K562 (cell line): ENCODE measurements around the gene NFAM1. TPM values are rescaled to one million over a fixed set of nuclear protein-coding genes. Genes with fewer than 3 reads are reported as not detected.

Experiments
- ATAC-seq: fragments of 200-7000 bp; cut with Tn5 transposase; 3 replicates; pipeline ENCODE4 v1.9.1; 2020; ENCODE audit warnings: moderate library complexity
- BruUV-seq: library from RNA; stranded (reverse); fragments of 400-500 nt; replicated peaks from 2 replicates; lab custom pipeline; 2021; lab: Mats Ljungman, UMichigan
- CTCF ChIA-PET: fragments of 300-600 bp; formaldehyde crosslinking; extraction: SDS; loops from one replicate; lab custom pipeline; 2021; ENCODE audit warnings: low intra/inter-chr PET ratio; lab: Yijun Ruan, JAX
- POLR2A ChIA-PET: fragments of 300-600, 350-650 bp; sonication (Branson Sonifier 250); formaldehyde crosslinking; extraction: SDS; loops from one replicate; lab custom pipeline; 2021; ENCODE audit warnings: antibody characterized with exemption, inconsistent platforms; lab: Yijun Ruan, JAX
- DNase-seq, 4 experiments: peaks; one replicate each; pipeline versions ENCODE4 v3.0.0 to v3.0.0-alpha.2; 2011 to 2018; ENCODE audit warnings: low spot score in 3 of 4, mixed read lengths in 3 of 4; ENCODE audit errors: extremely low read depth in 1 of 4
- FAIRE-seq: peaks from 2 replicates; lab custom pipeline; 2011; peaks lifted over from hg19 to GRCh38; lab: Jason Lieb, UNC
- H2AFZ ChIP-seq: 2 replicates; pipeline ENCODE4 v1.6.0; 2011; ENCODE audit warnings: low read depth, low read length, control low read depth, inconsistent platforms
- H3K27ac ChIP-seq: fragments of 200-600 bp; 3 replicates; pipeline ENCODE4 v1.8.0; 2011; ENCODE audit warnings: low read depth, mild to moderate bottlenecking, control low read depth, inconsistent platforms, low read length, moderate library complexity, mixed read lengths; ENCODE audit errors: extremely low read depth
- H3K27me3 ChIP-seq, 2 experiments: fragments of 300-600 bp in 1 of 2; 2 replicates in 1 of 2; 3 replicates in 1 of 2; pipeline versions ENCODE4 v1.6.0 to v1.8.0; 2011; ENCODE audit warnings: inconsistent platforms in 2 of 2, low read length in 2 of 2, mild to moderate bottlenecking in 1 of 2, mixed read lengths in 1 of 2, moderate library complexity in 1 of 2; ENCODE audit not compliant: control insufficient read depth in 2 of 2, insufficient read depth in 2 of 2
- H3K36me3 ChIP-seq: fragments of 300-600 bp; 3 replicates; pipeline ENCODE4 v1.8.0; 2011; ENCODE audit warnings: mild to moderate bottlenecking, low read length, inconsistent platforms; ENCODE audit not compliant: control insufficient read depth, insufficient read depth
- H3K4me1 ChIP-seq, 2 experiments: fragments of 200-600 bp in 1 of 2; replicated peaks in 1 of 2; 2 replicates in 1 of 2; 3 replicates in 1 of 2; pipeline versions ENCODE4 v1.5.1 to v1.8.0; 2011; ENCODE audit warnings: inconsistent platforms in 2 of 2, low read length in 2 of 2, mild to moderate bottlenecking in 1 of 2, mixed read lengths in 1 of 2, moderate library complexity in 1 of 2; ENCODE audit not compliant: control insufficient read depth in 2 of 2, insufficient read depth in 2 of 2
- H3K4me2 ChIP-seq: 2 replicates; pipeline ENCODE4 v1.6.1; 2011; ENCODE audit warnings: low read length, control low read depth, inconsistent platforms, mixed read lengths; ENCODE audit not compliant: insufficient read depth
- H3K4me3 ChIP-seq: fragments of 200-600 bp; sonication (generic), shearing (Covaris generic); 2 replicates; pipeline ENCODE4 v1.5.1; 2016; ENCODE audit warnings: control low read depth, inconsistent platforms
- H3K79me2 ChIP-seq: fragments of 200-600 bp; 3 replicates; pipeline ENCODE4 v1.8.0; 2011; ENCODE audit warnings: low read length, inconsistent platforms; ENCODE audit not compliant: control insufficient read depth, insufficient read depth
- H3K9ac ChIP-seq, 2 experiments: 2 replicates each; pipeline versions ENCODE4 v1.6.0 to v1.6.1; 2011; ENCODE audit warnings: low read depth in 2 of 2, low read length in 2 of 2, control low read depth in 1 of 2, inconsistent platforms in 1 of 2, mild to moderate bottlenecking in 1 of 2, mixed read lengths in 1 of 2; ENCODE audit not compliant: insufficient read depth in 1 of 2
- H3K9me1 ChIP-seq: one replicate; pipeline ENCODE4 v1.6.0; 2011; ENCODE audit warnings: inconsistent platforms, mild to moderate bottlenecking, low read length, moderate library complexity; ENCODE audit not compliant: control insufficient read depth, insufficient read depth
- H3K9me3 ChIP-seq: replicated peaks from 2 replicates; pipeline ENCODE4 v1.5.1; 2011; ENCODE audit warnings: low read depth, low read length, inconsistent platforms; ENCODE audit not compliant: control insufficient read depth, insufficient read depth
- H4K20me1 ChIP-seq: replicated peaks from 2 replicates; pipeline ENCODE4 v1.6.1; 2011; ENCODE audit warnings: low read length, inconsistent platforms, mixed read lengths; ENCODE audit not compliant: control insufficient read depth, insufficient read depth
- MED1 ChIP-seq: sonication (generic); formaldehyde crosslinking; IDR thresholded peaks from 2 replicates; pipeline ENCODE4 v1.8.1; 2023; ENCODE audit warnings: missing genetic modification reagents, borderline replicate concordance
- MTA2 ChIP-seq: fragments of 450-650 bp; IDR thresholded peaks from 2 replicates; pipeline ENCODE4 v1.6.1; 2016; ENCODE audit warnings: low read depth
- TCF7L2 ChIP-seq: fragments of 150-350 bp; IDR thresholded peaks from 2 replicates; pipeline ENCODE4 v1.6.1; 2016; ENCODE audit warnings: low read depth, mild to moderate bottlenecking, low read length, moderate library complexity
- WGBS: fragments of 100-300 bp; shearing (Covaris generic); methylation state at CpG from one replicate; pipeline ENCODE4 v1.1.6; 2016; ENCODE audit warnings: low coverage, mixed read lengths; ENCODE audit not compliant: insufficient coverage; ENCODE audit errors: missing lambda C conversion rate; 5-methylcytosine and 5-hydroxymethylcytosine counted together
- in situ Hi-C: fragments of 300-500 bp; cut with MboI; formaldehyde crosslinking; loops from 4 replicates; pipeline ENCODE4 v1.15.0; 2018; ENCODE audit warnings: inconsistent platforms, mixed read lengths
- intact Hi-C: fragments of 100-400 bp; cut with micrococcal nuclease; formaldehyde crosslinking; loops from 2 replicates; pipeline ENCODE4 v1.14.2; 2022
- polyA plus RNA-seq, 8 experiments: library from polyadenylated mRNA; depleted of rRNA in 4 of 8; stranded (reverse) in 5 of 8; unstranded in 3 of 8; fragments of >200 nt; fragmentation: Nextera tagmentation in 2 of 8; fragmentation: Illumina TruSeq in 1 of 8; extraction: Ambion mirVana in 2 of 8; extraction: Trizol in 1 of 8; gene quantifications; 2 replicates each; pipeline versions ENCODE4 v1.2.1 to v1.2.3, GENCODE V29; 2011 to 2014; ENCODE audit warnings: inconsistent platforms in 1 of 8, missing spikeins in 1 of 8
- total RNA-seq, 7 experiments: library from RNA; depleted of rRNA in 6 of 7; stranded (reverse); fragments of >200 nt in 6 of 7; fragmentation: Illumina TruSeq in 2 of 7; extraction: Trizol in 2 of 7; gene quantifications; 2 replicates each; pipeline versions ENCODE4 v1.2.1 to v1.2.3, GENCODE V29; 2011 to 2021; ENCODE audit warnings: low replicate concordance in 1 of 7
- TF ChIP-seq, protein P1 (sequence below): IDR thresholded peaks from 3 replicates; pipeline ENCODE4 v1.6.1; 2011; ENCODE audit warnings: borderline replicate concordance, mild to moderate bottlenecking, moderate library complexity; ENCODE audit not compliant: insufficient read length; ENCODE audit errors: extremely low read depth

The NFAM1 gene
- total and polyA plus RNA-seq, 9 of the 15 experiments (the other 6 are each of a cell fraction or from before 2014, with no cell fraction given) = 0.01 to 0.18 (median 0.03) TPM; not detected in 5

GRCh38 chr22:42383287-42383686 is 48.9 kb downstream of the NFAM1 start:
- BruUV-seq = no TSS peak
- ATAC-seq = no peak
- CTCF ChIA-PET = no interaction called here
- Histone ChIP-seq H3K4me3 (no peak overlapping the region), H3K4me2 (no peak overlapping the region), H4K20me1 (no peaks in the 10 kb centered on the region), H3K9me3 (no peaks in the 10 kb centered on the region), H3K79me2 (no peaks in the 10 kb centered on the region), H3K4me1 (peaks cover 0 to 5% of the 10 kb centered on the region in 2 experiments; a peak in 2 of 5 replicates), H3K9me1 (no peaks in the 10 kb centered on the region), H3K36me3 (no peaks in the 10 kb centered on the region), H3K9ac (no peak overlapping the region), H3K27ac (no peak overlapping the region), H3K27me3 (no peaks in the 10 kb centered on the region), H2AFZ (no peak overlapping the region)
- in situ Hi-C loops (no loop called here), intact Hi-C loops (no loop called here)
- FAIRE-seq = no peak
- DNase-seq = no peak
- WGBS = 8% methylated on average over 4 of the region's 5 CpGs
- POLR2A ChIA-PET = interaction anchor here (0.6 to 1.7 kb wide), 4 partner anchors 10 to 56 kb away, joined by 3 to 8 read pairs (median 4); no protein-coding TSS in a partner anchor
- no peak for TF ChIP-seq TCF7L2
- no peak for TF ChIP-seq MED1
- TF ChIP-seq, protein P1, sequence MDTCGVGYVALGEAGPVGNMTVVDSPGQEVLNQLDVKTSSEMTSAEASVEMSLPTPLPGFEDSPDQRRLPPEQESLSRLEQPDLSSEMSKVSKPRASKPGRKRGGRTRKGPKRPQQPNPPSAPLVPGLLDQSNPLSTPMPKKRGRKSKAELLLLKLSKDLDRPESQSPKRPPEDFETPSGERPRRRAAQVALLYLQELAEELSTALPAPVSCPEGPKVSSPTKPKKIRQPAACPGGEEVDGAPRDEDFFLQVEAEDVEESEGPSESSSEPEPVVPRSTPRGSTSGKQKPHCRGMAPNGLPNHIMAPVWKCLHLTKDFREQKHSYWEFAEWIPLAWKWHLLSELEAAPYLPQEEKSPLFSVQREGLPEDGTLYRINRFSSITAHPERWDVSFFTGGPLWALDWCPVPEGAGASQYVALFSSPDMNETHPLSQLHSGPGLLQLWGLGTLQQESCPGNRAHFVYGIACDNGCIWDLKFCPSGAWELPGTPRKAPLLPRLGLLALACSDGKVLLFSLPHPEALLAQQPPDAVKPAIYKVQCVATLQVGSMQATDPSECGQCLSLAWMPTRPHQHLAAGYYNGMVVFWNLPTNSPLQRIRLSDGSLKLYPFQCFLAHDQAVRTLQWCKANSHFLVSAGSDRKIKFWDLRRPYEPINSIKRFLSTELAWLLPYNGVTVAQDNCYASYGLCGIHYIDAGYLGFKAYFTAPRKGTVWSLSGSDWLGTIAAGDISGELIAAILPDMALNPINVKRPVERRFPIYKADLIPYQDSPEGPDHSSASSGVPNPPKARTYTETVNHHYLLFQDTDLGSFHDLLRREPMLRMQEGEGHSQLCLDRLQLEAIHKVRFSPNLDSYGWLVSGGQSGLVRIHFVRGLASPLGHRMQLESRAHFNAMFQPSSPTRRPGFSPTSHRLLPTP = no peak
- no peak for TF ChIP-seq MTA2
